GM12864 (cell line): Measurements from ENCODE around the gene SLC12A8.

Experiments used
- DNase-seq: peaks from one replicate; pipeline ENCODE4 v3.0.0-alpha.2; 2011; ENCODE audit warnings: low read depth
- H3K4me3 ChIP-seq: 2 replicates; pipeline ENCODE4 v1.5.1; 2011; ENCODE audit warnings: mild to moderate bottlenecking, low read depth, low read length, control low read depth
- CTCF ChIP-seq: IDR thresholded peaks from 2 replicates; pipeline ENCODE4 v1.5.1; 2011; ENCODE audit warnings: low read depth, mild to moderate bottlenecking, moderate library complexity, low read length, control low read depth, inconsistent platforms; ENCODE audit errors: missing control alignments

Gene SLC12A8

GRCh38 chr3:125134952-125135351 is 77.6 kb downstream of the SLC12A8 start:
- DNase-seq = no peak
- TF ChIP-seq CTCF = no peak
- no peak overlapping the region for H3K4me3 ChIP-seq

GRCh38 chr3:125132815-125133214 is 79.7 kb downstream of the SLC12A8 start:
- H3K4me3 ChIP-seq = no peak overlapping the region
- TF ChIP-seq CTCF = no peak
- DNase-seq = peak; percentile 71

- no peak for DNase-seq
- no peak for TF ChIP-seq CTCF
- no peak overlapping the region for H3K4me3 ChIP-seq
Measured at GRCh38 chr3:125129512-125129997, 83.0 kb downstream of the SLC12A8 start.

- no peak for DNase-seq
- H3K4me3 ChIP-seq = no peak overlapping the region
- TF ChIP-seq CTCF = no peak
Measured at GRCh38 chr3:125128861-125129501, 83.6 kb downstream of the SLC12A8 start.

GRCh38 chr3:125126323-125126722 is 86.2 kb downstream of the SLC12A8 start:
- H3K4me3 ChIP-seq = no peak overlapping the region
- DNase-seq = no peak
- no peak for TF ChIP-seq CTCF

- no peak for DNase-seq
- TF ChIP-seq CTCF = no peak
- H3K4me3 ChIP-seq = no peak overlapping the region
Measured at GRCh38 chr3:125125821-125126245, 86.7 kb downstream of the SLC12A8 start.
